ENCODE measurements around the gene PLEKHM3.

The PLEKHM3 gene

GRCh38 chr2:208042041-208042440 is 16.7 kb upstream of the PLEKHM3 start:
- Histone ChIP-seq H3K9me2 (replicated peaks; ENCODE audit: insufficient read depth, low read length) (no peaks in the 10 kb centered on the region), H3K9me3 (ENCODE audit: insufficient read depth, low read length) (no peaks in the 10 kb centered on the region), H3F3A (ENCODE audit: insufficient read depth) (no peaks in the 10 kb centered on the region), H3K79me2 (ENCODE audit: insufficient read depth, low read length) (no peaks in the 10 kb centered on the region), H4K20me1 (ENCODE audit: low read depth, low read length) (no peaks in the 10 kb centered on the region), H3K9ac (ENCODE audit: low read length) (no peak overlapping the region), H3K4me2 (ENCODE audit: low read depth, low read length, poor library complexity, severe bottlenecking) (no peak overlapping the region), H3K27me3 (ENCODE audit: low read length) (no peaks in the 10 kb centered on the region), H3K4me3 (ENCODE audit: insufficient read depth, low read length, poor library complexity, severe bottlenecking) (no peak overlapping the region), H3K27ac (ENCODE audit: low read depth, low read length) (no peak overlapping the region), H2AFZ (ENCODE audit: low read depth, low read length, severe bottlenecking) (no peak overlapping the region), H3K36me3 (ENCODE audit: low read length) (no peaks in the 10 kb centered on the region)
- TF ChIP-seq EZH2phosphoT487 (conservative IDR thresholded peaks at IDR 0.05; ENCODE audit: low read length) (no peak), CTCF (IDR thresholded peaks at IDR 0.05; ENCODE audit: insufficient read depth, low read length, poor library complexity, severe bottlenecking) (no peak)

GRCh38 chr2:208040199-208041171 is 15.2 kb upstream of the PLEKHM3 start:
- no peaks in the 10 kb centered on the region for H3K36me3 ChIP-seq (ENCODE audit: low read length)
- H3K79me2 ChIP-seq (ENCODE audit: insufficient read depth, low read length) = no peaks in the 10 kb centered on the region
- no peaks in the 10 kb centered on the region for H4K20me1 ChIP-seq (ENCODE audit: low read depth, low read length)
- H3K9ac ChIP-seq (ENCODE audit: low read length) = no peak overlapping the region
- H3F3A ChIP-seq (ENCODE audit: insufficient read depth) = no peaks in the 10 kb centered on the region
- no peaks in the 10 kb centered on the region for H3K9me2 ChIP-seq (replicated peaks; ENCODE audit: insufficient read depth, low read length)
- no peak overlapping the region for H3K4me3 ChIP-seq (ENCODE audit: insufficient read depth, low read length, poor library complexity, severe bottlenecking)
- no peak overlapping the region for H2AFZ ChIP-seq (ENCODE audit: low read depth, low read length, severe bottlenecking)
- H3K27me3 ChIP-seq (ENCODE audit: low read length) = no peaks in the 10 kb centered on the region
- TF ChIP-seq EZH2phosphoT487 (conservative IDR thresholded peaks at IDR 0.05; ENCODE audit: low read length) = no peak
- TF ChIP-seq CTCF (IDR thresholded peaks at IDR 0.05; ENCODE audit: insufficient read depth, low read length, poor library complexity, severe bottlenecking) = peak; percentile 66
- H3K9me3 ChIP-seq (ENCODE audit: insufficient read depth, low read length) = no peaks in the 10 kb centered on the region
- no peak overlapping the region for H3K27ac ChIP-seq (ENCODE audit: low read depth, low read length)
- H3K4me2 ChIP-seq (ENCODE audit: low read depth, low read length, poor library complexity, severe bottlenecking) = no peak overlapping the region

- Histone ChIP-seq H3K27me3 (ENCODE audit: low read length) (no peaks in the 10 kb centered on the region), H3K36me3 (ENCODE audit: low read length) (no peaks in the 10 kb centered on the region), H3K9me3 (ENCODE audit: insufficient read depth, low read length) (no peaks in the 10 kb centered on the region), H3K9ac (ENCODE audit: low read length) (no peak overlapping the region), H3F3A (ENCODE audit: insufficient read depth) (no peaks in the 10 kb centered on the region), H3K4me3 (ENCODE audit: insufficient read depth, low read length, poor library complexity, severe bottlenecking) (no peak overlapping the region), H3K4me2 (ENCODE audit: low read depth, low read length, poor library complexity, severe bottlenecking) (no peak overlapping the region), H4K20me1 (ENCODE audit: low read depth, low read length) (no peaks in the 10 kb centered on the region), H3K79me2 (ENCODE audit: insufficient read depth, low read length) (no peaks in the 10 kb centered on the region), H3K9me2 (replicated peaks; ENCODE audit: insufficient read depth, low read length) (no peaks in the 10 kb centered on the region), H3K27ac (ENCODE audit: low read depth, low read length) (no peak overlapping the region), H2AFZ (ENCODE audit: low read depth, low read length, severe bottlenecking) (no peak overlapping the region)
- no peak for TF ChIP-seq EZH2phosphoT487 (conservative IDR thresholded peaks at IDR 0.05; ENCODE audit: low read length)
- no peak for TF ChIP-seq CTCF (IDR thresholded peaks at IDR 0.05; ENCODE audit: insufficient read depth, low read length, poor library complexity, severe bottlenecking)
Observed at GRCh38 chr2:208039376-208040110, 14.2 kb upstream of the PLEKHM3 start.
